Fibroblast of lung (primary cell): ENCODE results near the gene CBFA2T2. TPM values are rescaled to one million over a fixed set of nuclear protein-coding genes. Genes with fewer than 3 reads are reported as not detected.

Experiments used
- DNase-seq, 2 donors: peaks; one replicate each; pipeline versions ENCODE4 v3.0.0 to v3.0.0-alpha.2; 2010; ENCODE audit warnings: low read depth in 2 of 2
- H2AFZ ChIP-seq: 2 replicates; pipeline ENCODE4 v1.5.1; 2012; ENCODE audit warnings: low read length, control low read depth, inconsistent platforms
- H3K27ac ChIP-seq: 2 replicates; pipeline ENCODE4 v1.5.1; 2011; ENCODE audit warnings: low read length, control low read depth; ENCODE audit not compliant: insufficient read depth
- H3K27me3 ChIP-seq: 2 replicates; pipeline ENCODE4 v1.5.1; 2011; ENCODE audit warnings: mild to moderate bottlenecking, low read length; ENCODE audit not compliant: control insufficient read depth, insufficient read depth
- H3K36me3 ChIP-seq: 2 replicates; pipeline ENCODE4 v1.5.1; 2011; ENCODE audit warnings: low read length; ENCODE audit not compliant: control insufficient read depth, insufficient read depth
- H3K4me1 ChIP-seq: 2 replicates; pipeline ENCODE4 v1.5.1; 2011; ENCODE audit warnings: low read length; ENCODE audit not compliant: control insufficient read depth, insufficient read depth; ENCODE audit errors: extremely low read depth
- H3K4me2 ChIP-seq: 2 replicates; pipeline ENCODE4 v1.5.1; 2011; ENCODE audit warnings: low read length, control low read depth; ENCODE audit not compliant: insufficient read depth; ENCODE audit errors: extremely low read depth
- H3K4me3 ChIP-seq, 4 experiments: fragments of 200-600 bp in 1 of 4; sonication (generic) in 1 of 4; replicated peaks in 1 of 4; 2 replicates each; pipeline ENCODE4 v1.5.1; 2011 to 2016; ENCODE audit warnings: low read length in 4 of 4, low read depth in 3 of 4, mild to moderate bottlenecking in 3 of 4, control low read depth in 2 of 4, inconsistent platforms in 1 of 4, mixed read lengths in 1 of 4; ENCODE audit not compliant: insufficient read depth in 1 of 4; ENCODE audit errors: control extremely low read depth in 1 of 4
- H3K79me2 ChIP-seq: 2 replicates; pipeline ENCODE4 v1.5.1; 2012; ENCODE audit warnings: mild to moderate bottlenecking, low read length, inconsistent platforms; ENCODE audit not compliant: control insufficient read depth, insufficient read depth
- H3K9ac ChIP-seq: 2 replicates; pipeline ENCODE4 v1.5.1; 2011; ENCODE audit warnings: mild to moderate bottlenecking, low read length, control low read depth; ENCODE audit not compliant: insufficient read depth
- H3K9me3 ChIP-seq: 2 replicates; pipeline ENCODE4 v1.5.1; 2012; ENCODE audit warnings: low read depth, low read length; ENCODE audit not compliant: control insufficient read depth, insufficient read depth
- H4K20me1 ChIP-seq: 2 replicates; pipeline ENCODE4 v1.5.1; 2011; ENCODE audit warnings: low read length; ENCODE audit not compliant: control insufficient read depth, insufficient read depth; ENCODE audit errors: extremely low read depth
- EZH2 ChIP-seq: IDR thresholded peaks from 2 replicates; pipeline ENCODE4 v1.5.1; 2012; ENCODE audit warnings: low read length, control low read depth, mild to moderate bottlenecking; ENCODE audit errors: missing control alignments
- polyA plus RNA-seq, 2 donors: library from polyadenylated mRNA; depleted of rRNA in 1 of 2; stranded (reverse) in 1 of 2; unstranded in 1 of 2; fragments of >200 nt; gene quantifications; 2 replicates each; pipeline ENCODE4 v1.2.1, GENCODE V29; 2011 to 2012; ENCODE audit warnings: missing spikeins in 1 of 2
- total RNA-seq: library from RNA; depleted of rRNA; stranded (reverse); fragments of >200 nt; gene quantifications from 2 replicates; pipeline ENCODE4 v1.2.1, GENCODE V29; 2014
- TF ChIP-seq, protein P1 (sequence below), 2 donors: IDR thresholded peaks in 1 of 2; conservative IDR thresholded peaks in 1 of 2; 1 replicate in 1 of 2; 2 replicates in 1 of 2; pipeline ENCODE4 v1.5.1; 2011 to 2012; ENCODE audit warnings: low read length in 2 of 2, control low read depth in 1 of 2, inconsistent platforms in 1 of 2, low read depth in 1 of 2, mild to moderate bottlenecking in 1 of 2

CBFA2T2 gene
- total and polyA plus RNA-seq, 2 donors (not counting 1 experiment from before 2014, with no cell fraction given) = 5.6 to 7.3 TPM

DNA sequence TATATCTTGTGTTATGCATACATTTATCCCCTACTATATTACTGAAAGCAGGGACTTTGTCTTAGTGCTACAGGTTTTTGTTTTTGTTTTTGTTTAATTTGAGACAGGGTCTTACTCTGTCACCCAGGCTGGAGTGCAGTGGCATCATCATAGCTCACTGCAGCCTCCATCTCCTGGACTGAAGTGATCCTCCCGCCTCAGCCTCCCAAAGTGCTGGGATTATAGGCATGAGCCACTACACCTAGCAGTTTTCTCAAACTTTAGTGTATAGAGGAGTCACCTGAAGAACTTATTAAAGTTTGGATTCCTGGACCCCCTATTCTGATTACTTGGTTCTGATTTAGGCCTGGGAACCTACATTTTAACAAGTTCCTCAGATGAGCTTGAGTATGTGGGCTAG, 51.9 kb downstream of the CBFA2T2 start:
- no peak for DNase-seq
- no peak overlapping the region for H3K9ac ChIP-seq
- H3K36me3 ChIP-seq = no peaks in the 10 kb centered on the region
- no peak for TF ChIP-seq EZH2
- TF ChIP-seq, protein P1, sequence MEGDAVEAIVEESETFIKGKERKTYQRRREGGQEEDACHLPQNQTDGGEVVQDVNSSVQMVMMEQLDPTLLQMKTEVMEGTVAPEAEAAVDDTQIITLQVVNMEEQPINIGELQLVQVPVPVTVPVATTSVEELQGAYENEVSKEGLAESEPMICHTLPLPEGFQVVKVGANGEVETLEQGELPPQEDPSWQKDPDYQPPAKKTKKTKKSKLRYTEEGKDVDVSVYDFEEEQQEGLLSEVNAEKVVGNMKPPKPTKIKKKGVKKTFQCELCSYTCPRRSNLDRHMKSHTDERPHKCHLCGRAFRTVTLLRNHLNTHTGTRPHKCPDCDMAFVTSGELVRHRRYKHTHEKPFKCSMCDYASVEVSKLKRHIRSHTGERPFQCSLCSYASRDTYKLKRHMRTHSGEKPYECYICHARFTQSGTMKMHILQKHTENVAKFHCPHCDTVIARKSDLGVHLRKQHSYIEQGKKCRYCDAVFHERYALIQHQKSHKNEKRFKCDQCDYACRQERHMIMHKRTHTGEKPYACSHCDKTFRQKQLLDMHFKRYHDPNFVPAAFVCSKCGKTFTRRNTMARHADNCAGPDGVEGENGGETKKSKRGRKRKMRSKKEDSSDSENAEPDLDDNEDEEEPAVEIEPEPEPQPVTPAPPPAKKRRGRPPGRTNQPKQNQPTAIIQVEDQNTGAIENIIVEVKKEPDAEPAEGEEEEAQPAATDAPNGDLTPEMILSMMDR (conservative IDR thresholded peaks at IDR 0.05 in 1 of 2, IDR thresholded peaks at IDR 0.05 in 1 of 2; ENCODE audit: low read depth in 1 of 2, low read length in 2 of 2) = no peak
- no peaks in the 10 kb centered on the region for H3K79me2 ChIP-seq
- H3K27me3 ChIP-seq = no peaks in the 10 kb centered on the region
- no peaks in the 10 kb centered on the region for H4K20me1 ChIP-seq
- peaks cover 4% of the 10 kb centered on the region for H3K4me1 ChIP-seq
- no peak overlapping the region for H3K4me3 ChIP-seq
- H2AFZ ChIP-seq = no peak overlapping the region
- H3K27ac ChIP-seq = no peak overlapping the region
- no peak overlapping the region for H3K4me2 ChIP-seq
- no peaks in the 10 kb centered on the region for H3K9me3 ChIP-seq

DNA sequence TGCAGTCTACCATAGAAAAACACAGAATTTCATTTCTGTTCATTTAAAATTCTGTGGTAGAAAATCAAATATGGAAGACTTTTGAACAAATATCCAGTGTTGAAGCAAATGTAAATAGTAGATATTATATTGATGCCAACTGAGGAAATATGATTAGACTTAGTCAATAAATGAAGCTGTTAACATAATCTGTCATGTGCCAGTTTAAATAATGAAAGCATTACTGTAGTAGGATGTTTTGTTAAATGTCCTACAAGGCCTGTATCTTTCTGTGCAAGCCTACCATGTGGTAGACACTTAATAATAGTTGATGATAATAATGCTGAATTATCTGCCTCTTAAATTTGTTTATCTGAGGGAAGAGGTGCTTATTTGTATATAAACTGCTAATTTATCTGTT, 55.9 kb downstream of the CBFA2T2 start:
- Histone ChIP-seq H3K4me3 (no peak overlapping the region), H2AFZ (no peak overlapping the region), H3K79me2 (no peaks in the 10 kb centered on the region), H3K9me3 (no peaks in the 10 kb centered on the region), H3K9ac (no peak overlapping the region), H4K20me1 (no peaks in the 10 kb centered on the region), H3K36me3 (no peaks in the 10 kb centered on the region), H3K4me2 (no peak overlapping the region), H3K27me3 (no peaks in the 10 kb centered on the region), H3K4me1 (no peaks in the 10 kb centered on the region), H3K27ac (no peak overlapping the region)
- no peak for TF ChIP-seq EZH2
- TF ChIP-seq, protein P1 (conservative IDR thresholded peaks at IDR 0.05 in 1 of 2, IDR thresholded peaks at IDR 0.05 in 1 of 2; ENCODE audit: low read depth in 1 of 2, low read length in 2 of 2) = no peak
- DNase-seq = no peak

DNA sequence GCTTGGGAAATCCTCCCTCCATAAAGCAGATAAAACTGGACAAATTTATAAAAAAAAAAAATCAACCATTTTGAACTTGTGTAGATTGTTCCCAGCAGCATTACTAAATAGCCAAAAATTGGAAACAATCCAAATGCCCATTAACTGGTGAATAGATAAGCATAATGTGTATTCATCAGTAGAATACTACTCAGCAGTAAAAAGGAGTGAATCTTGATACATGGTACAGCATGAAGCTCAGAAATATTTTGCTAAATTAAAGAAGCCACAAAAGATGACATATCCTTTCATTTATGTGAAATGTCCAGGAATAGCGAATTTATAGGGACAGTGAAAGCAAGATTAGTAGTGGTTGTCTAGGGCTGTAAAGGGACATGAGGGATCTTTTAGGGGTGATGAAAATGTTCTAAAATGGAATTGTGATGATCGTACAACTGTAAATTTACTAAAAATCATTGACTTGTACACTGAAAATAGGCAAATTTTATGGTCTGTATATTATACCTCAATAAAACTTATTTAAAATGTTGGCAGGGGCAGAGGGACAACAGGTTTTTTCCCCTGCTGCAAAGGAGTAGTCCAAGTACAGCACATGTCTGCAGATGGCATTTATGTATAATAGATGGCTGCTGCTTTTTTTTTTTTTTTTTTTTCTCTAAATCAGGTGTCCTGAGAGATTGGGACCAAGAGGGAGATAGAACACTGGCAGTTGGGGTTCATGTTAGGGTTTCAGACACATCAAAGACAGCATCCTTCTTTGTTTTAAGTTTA, 59.5 kb downstream of the CBFA2T2 start:
- Histone ChIP-seq H3K4me3 (no peak overlapping the region), H2AFZ (no peak overlapping the region), H3K9me3 (no peaks in the 10 kb centered on the region), H3K36me3 (no peaks in the 10 kb centered on the region), H3K4me1 (peaks cover 2% of the 10 kb centered on the region), H3K27ac (no peak overlapping the region), H3K27me3 (no peaks in the 10 kb centered on the region), H3K79me2 (no peaks in the 10 kb centered on the region), H3K4me2 (no peak overlapping the region), H4K20me1 (no peaks in the 10 kb centered on the region), H3K9ac (no peak overlapping the region)
- TF ChIP-seq EZH2 = no peak
- TF ChIP-seq, protein P1 (conservative IDR thresholded peaks at IDR 0.05 in 1 of 2, IDR thresholded peaks at IDR 0.05 in 1 of 2; ENCODE audit: low read depth in 1 of 2, low read length in 2 of 2) = no peak
- no peak for DNase-seq
